Fibroblast of upper back skin (primary cell): ENCODE results near the gene KIF3B.
"Not testable (repeated sequence)": the region's sequence is repeated elsewhere in the genome, so short reads cannot be mapped to it uniquely, and the experiment has no call there.

Source experiments
- DNase-seq: peaks from one replicate; pipeline ENCODE4 v3.0.0-alpha.2; 2013

The KIF3B gene

GRCh38 chr20:32277361-32278198 lies at the start of gene KIF3B:
TSS of gene KIF3B (plus strand) at chr20:32277651. CDS start at chr20:32309778, 32,127 bp downstream.
- DNase-seq, result peak; percentile 91

DNA sequence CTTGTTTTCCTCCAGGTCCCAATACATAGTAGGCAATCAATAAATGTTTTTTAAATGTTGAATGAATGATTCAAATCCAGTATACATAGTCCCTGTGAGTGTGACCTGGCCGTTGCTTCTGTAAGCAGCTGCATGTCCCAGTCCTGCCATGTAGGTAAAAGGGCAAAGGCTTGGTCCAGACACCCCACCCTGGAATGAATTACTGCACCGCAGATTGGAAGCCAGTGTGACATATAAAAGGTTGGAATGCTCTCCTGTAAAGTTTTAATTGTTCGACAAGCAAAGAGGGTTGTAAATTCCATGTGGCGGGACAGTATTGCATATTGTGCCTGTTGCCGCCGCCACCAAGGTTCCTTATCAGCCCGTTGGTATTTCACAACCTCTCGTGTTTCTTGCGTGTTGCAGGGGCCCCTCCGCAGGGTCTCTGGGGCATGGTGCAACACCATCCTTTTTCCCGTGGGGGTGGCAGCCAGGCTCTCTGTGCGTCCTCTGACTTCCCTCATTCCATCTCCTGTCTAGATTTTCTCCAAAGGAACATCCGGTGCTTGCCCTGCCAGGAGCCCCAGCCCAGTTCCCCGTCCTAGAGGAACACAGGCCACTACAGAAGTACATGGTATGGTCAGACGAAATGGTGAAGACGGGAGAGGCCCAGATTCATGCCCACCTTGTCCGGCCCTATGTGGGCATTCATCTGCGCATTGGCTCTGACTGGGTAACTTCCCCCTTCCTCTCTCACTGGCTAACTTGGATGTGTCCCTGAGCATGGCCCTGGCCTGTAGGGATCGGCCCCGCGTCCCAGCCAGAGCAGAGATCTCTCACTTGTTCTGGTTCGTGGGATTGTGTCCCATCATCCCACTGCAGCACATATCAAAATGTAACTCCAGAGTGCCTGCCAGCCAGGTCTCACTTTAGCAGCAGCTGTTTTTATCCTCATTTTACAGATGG lies 49.4 kb upstream of the KIF3B start:
- no peak for DNase-seq

DNA sequence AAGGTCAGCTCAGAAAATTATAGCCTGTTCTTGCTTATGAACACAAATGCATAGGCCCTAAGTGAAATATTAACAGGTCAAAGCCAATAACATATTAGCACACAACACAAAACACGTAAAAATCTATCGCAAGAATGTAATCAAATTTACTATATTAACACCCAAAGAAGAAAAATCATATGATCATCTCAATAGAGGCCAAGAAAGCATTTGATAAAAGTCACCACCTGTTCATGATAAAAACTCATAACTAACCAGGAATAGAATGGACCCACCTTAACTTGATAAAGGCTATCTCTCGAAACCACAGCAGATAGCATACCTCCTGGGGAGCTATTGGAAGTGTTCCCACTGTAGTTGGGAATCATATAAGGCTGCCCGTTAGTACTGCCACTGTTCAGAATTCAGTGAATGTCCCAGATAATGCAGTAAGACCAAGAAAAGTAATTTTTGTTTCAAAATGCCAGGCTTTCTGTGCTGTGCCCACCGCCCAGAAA lies 48.2 kb upstream of the KIF3B start:
- DNase-seq, result no peak

GRCh38 chr20:32230707-32231106 lies 46.7 kb upstream of the KIF3B start:
- DNase-seq, result no peak

- no peak for DNase-seq
Measured at GRCh38 chr20:32231245-32231644, 46.2 kb upstream of the KIF3B start.

- peak; percentile 32 for DNase-seq
Measured at GRCh38 chr20:32231847-32232246, 45.6 kb upstream of the KIF3B start.

DNA sequence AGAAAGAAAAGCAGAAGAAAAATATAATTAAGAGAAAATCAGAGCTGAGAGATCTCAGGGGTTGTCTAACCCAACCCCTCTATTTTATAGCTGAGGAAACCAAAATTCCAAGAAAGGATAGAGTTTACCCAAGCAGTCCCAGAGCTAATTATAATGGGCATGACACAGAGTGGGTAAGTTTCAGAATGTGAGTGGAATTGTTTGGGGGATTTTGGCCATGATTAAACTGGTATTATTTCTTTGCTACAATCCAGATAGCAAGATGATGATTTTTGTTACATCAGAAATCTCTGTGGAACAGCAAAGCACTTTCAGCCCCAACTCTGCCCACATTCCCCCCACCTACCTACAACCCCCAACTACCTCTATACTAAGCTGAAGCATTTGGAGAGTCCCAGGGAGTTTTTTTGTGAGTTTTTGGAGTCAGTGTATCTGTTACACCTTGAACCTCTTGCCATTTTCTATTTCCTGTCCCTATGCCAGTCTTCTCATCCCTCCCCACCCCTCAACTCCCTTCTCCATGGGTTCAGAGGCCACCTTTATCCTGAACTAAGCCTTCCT lies 45.0 kb upstream of the KIF3B start:
- DNase-seq, result no peak

GRCh38 chr20:32233286-32233685 lies 44.2 kb upstream of the KIF3B start:
- no peak for DNase-seq

- DNase-seq, result no peak
Measured at GRCh38 chr20:32234135-32234808, 43.2 kb upstream of the KIF3B start.

GRCh38 chr20:32235331-32236047 lies 42.0 kb upstream of the KIF3B start:
- DNase-seq, result no peak

GRCh38 chr20:32236048-32236533 lies 41.4 kb upstream of the KIF3B start:
- DNase-seq, result no peak

DNA sequence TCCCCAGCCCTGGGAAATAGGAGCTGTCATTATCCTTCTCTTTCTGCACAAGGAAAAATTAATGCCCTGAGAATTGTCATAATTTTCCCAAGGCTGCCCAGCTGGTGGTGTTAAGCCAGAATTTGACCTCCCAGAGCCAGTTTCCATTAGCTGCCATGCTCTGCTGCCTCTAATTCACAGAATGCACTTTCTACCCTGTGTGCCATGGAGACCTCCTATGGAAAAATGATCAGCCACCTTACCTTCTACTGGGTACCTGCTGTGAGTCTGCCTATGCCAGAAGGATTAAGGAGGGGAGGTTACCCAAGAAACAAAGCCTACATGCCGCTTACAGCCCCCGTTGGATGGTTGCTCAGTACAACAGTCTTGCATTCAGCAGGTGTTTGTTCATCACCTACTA lies 40.6 kb upstream of the KIF3B start:
- no peak for DNase-seq

DNA sequence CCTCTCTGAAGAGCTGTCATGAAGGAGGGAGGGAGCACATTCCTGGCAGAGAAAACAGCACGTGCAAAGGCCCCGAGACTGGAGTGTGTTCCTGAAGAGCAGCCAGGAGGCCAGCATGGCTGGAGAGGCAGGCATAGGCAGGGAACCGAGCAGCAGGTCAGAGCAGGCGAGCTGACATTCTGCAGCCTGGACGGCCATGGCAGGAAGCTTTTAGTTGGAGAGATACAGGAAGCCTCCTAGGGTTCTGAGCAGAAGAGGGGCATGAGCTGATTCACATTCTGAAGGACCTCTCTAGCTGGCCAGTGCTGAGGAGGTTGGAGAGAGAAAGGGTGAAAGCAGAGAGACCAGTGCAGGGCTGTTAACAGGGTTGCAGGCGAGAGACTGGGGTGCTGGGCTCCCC lies 40.0 kb upstream of the KIF3B start:
- no peak for DNase-seq

DNA sequence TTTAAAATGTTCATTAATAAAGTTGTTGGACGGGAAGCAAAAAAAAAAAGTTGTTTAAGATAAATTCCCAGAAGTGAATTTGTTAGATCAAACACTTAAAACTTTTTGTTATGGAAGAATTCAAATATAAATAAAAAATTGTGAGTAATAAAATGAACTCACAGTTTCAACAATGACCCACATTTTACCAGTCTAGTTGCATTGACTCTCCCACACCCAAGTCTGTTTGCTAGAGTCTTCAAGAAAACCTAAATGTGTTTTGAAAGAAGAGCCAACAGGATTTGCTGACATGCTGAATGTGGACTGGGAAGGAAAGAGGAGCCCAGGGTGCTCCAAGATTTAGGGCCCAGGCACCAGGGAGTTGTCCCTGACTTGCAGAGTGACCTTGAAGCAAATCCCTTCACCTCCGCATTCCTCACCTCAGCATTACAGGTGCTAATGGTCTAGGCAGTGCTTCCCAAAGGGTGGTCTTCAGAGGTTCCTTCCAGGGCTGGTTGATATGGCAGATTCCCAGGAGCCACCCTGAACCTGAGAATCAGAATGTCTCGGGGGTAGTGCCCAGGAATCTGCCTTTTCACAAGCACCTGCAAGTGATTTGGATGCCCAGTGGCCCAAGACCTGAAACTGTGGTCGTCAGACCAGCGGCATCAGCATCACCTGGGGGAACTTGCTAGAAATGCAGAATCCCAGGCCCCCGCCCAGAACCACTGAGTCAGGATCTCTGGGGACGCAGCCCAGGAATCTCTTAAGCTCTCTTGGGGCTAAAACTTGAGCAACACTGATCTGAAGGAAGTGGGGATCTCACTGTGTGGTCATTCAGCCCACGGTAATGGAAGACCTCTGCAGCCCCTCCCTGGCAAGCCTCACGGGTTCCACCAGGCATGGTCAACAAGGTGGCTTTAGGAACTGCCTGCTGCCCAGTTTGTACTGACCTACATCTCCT lies 38.7 kb upstream of the KIF3B start:
- DNase-seq, result no peak

DNA sequence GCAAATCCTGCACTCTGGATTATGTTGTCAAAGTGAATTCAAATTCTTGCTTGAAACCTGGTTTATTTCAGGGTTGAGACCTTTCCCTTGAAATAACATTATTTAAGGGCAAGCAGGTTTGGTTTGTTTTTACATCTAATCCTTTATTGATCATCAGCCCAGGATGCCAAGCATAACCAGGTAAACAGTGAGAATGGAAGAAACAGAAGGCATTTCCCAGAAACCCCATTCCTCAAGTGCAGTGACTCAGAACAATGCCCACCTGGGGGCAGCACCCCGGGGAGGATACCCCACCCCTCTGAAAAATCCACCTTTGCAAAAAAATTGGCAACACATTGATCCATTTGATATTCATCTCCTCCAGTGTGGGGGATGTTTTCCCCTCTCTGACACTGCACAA lies 37.2 kb upstream of the KIF3B start:
- DNase-seq, result no peak

DNA sequence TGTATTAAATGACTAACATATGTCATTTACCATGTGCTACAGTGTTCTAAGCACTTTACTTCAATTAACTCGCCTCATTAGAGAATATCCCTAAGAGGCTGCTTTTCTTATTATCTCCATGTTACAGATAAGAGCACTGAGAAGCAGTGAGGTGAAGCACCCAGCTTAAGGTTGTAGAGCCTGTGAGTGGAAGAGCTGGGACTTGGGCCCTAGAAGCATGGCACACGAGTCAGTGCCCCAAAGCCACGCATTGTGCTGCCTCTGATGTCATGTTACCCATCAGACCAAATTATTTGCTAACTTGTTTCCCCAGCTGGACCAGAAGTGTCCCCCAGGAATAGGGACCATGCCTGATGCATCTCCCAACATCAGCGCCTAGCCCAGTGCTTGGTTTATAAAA lies 35.6 kb upstream of the KIF3B start:
- DNase-seq, result no peak

DNA sequence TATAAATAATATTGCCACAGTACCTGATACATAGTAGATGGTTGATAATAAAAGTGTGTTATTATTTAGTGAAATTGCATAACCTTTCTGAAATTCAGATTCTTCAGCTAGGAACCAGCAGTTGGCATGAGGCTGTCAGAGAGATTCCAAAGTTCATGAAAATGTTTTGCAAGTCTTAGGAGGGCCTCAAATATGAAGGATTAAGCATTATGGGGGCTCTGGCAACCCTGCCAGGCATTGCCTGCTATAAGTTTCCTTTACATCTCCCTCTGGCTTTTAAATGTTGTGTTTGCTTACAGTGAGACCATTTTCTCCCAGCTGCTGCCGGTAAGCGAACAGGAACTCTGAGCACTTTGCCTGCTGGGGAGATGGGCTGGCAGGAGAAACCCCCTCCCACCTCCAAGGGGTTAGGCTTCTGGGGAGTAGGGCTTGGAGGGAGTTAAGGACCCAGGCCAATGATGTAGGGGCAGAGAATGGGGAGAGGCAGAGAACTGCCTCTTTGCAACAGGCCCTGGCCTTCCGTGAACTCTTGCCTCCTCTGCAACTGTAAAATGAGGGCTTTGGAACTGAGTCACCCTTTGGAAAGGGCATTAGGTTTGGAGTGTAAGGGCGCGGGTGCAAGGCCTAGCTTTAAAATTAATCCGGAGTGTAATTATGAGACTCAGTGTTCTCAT lies 33.2 kb upstream of the KIF3B start:
- DNase-seq, result no peak

DNA sequence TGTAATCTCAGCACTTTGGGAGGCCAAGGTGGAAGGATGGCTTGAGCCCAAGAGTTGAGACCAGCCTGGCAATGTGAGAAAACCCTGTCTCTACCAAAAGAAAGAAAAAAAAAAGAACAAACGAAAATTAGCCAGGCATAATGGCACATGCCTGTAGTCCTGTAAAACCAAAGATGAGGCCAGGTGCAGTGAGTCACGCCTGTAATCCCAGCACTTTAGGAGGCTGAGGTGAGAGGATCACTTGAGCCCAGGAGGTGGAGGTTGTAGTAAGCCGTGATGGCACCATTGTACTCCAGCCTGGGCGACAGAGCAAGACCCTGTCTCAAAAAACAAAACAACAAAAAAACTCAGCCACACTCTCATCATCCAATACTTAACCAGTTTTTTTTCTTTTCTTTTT lies 32.5 kb upstream of the KIF3B start:
- DNase-seq, result no peak

DNA sequence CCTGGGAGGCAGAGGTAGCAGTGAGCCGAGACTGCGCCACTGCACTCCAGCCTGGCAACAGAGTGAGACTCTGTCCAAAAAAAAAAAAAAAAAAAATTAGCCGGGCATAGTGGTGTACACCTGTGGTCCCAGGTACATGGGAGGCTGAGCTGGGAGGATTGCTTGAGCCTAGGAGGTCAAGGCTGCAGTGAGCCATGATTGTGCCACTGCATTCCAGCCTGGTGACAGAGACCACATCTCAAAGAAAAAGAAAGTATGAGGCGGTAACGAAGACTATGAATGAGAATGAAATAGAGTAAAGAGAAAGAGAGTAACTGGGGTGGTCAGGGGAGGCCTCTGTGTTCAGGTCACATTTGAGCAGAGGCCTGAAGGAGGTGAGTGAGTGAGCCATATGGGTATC lies 31.2 kb upstream of the KIF3B start:
- not testable (repeated sequence) for DNase-seq

- no peak for DNase-seq
Measured at GRCh38 chr20:32248043-32248442, 29.4 kb upstream of the KIF3B start.
